ENCODE results near the gene AHI1.

AHI1 gene

GRCh38 chr6:135306740-135307420 is 190.7 kb downstream of the AHI1 start:
- Histone ChIP-seq H3K4me1 (ENCODE audit: insufficient read depth, low read length) (peaks cover 35% of the 10 kb centered on the region), H3K79me2 (ENCODE audit: insufficient read depth, low read length) (no peaks in the 10 kb centered on the region), H2AFZ (ENCODE audit: low read depth, low read length) (no peak overlapping the region), H3K4me2 (ENCODE audit: insufficient read depth, low read length) (no peak overlapping the region), H3K27me3 (ENCODE audit: insufficient read depth, low read length, poor library complexity) (no peaks in the 10 kb centered on the region), H3K27ac (ENCODE audit: low read length) (peak overlapping the region; percentile 34), H4K20me1 (ENCODE audit: insufficient read depth, low read length) (no peaks in the 10 kb centered on the region), H3K4me3 (ENCODE audit: low read depth in 1 of 2, low read length in 2 of 2) (no peak overlapping the region), H3K36me3 (ENCODE audit: insufficient read depth, low read length) (no peaks in the 10 kb centered on the region), H3K9me3 (ENCODE audit: insufficient read depth, low read length, severe bottlenecking) (no peaks in the 10 kb centered on the region), H3K9ac (ENCODE audit: low read depth, low read length) (no peak overlapping the region)
- ATAC-seq (ENCODE audit: insufficient read depth, low read depth) (peak; percentile 60), DNase-seq (peak; percentile 24)
- TF ChIP-seq, protein P1, sequence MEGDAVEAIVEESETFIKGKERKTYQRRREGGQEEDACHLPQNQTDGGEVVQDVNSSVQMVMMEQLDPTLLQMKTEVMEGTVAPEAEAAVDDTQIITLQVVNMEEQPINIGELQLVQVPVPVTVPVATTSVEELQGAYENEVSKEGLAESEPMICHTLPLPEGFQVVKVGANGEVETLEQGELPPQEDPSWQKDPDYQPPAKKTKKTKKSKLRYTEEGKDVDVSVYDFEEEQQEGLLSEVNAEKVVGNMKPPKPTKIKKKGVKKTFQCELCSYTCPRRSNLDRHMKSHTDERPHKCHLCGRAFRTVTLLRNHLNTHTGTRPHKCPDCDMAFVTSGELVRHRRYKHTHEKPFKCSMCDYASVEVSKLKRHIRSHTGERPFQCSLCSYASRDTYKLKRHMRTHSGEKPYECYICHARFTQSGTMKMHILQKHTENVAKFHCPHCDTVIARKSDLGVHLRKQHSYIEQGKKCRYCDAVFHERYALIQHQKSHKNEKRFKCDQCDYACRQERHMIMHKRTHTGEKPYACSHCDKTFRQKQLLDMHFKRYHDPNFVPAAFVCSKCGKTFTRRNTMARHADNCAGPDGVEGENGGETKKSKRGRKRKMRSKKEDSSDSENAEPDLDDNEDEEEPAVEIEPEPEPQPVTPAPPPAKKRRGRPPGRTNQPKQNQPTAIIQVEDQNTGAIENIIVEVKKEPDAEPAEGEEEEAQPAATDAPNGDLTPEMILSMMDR (IDR thresholded peaks at IDR 0.05; ENCODE audit: borderline replicate concordance, extremely low read depth, low read length, poor library complexity, severe bottlenecking): no peak
- no peak for TF ChIP-seq EZH2 (IDR thresholded peaks at IDR 0.05; ENCODE audit: borderline replicate concordance, low read depth, low read length, severe bottlenecking)

DNA sequence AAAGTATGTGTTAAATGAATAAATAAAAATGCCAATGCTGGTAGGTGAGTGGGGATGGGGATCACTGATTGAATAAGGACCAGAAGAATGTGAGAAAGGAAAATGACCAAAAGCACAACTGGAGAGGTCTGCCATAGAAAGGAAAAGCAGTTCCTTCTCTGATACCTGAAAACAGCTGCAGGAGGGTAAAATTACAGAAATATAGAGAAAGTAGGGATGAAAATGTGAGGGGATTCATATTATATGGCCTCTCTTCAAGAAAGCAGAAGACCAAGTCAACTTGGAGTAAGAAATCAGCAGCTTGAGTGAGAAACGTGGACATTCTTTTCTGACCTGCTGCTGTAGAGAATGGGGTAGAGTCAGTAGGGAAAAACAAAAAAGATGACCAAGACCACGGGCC is 191.4 kb downstream of the AHI1 start:
- no peaks in the 10 kb centered on the region for H3K36me3 ChIP-seq (ENCODE audit: insufficient read depth, low read length)
- peak overlapping the region; percentile 34 for H3K27ac ChIP-seq (ENCODE audit: low read length)
- no peaks in the 10 kb centered on the region for H3K27me3 ChIP-seq (ENCODE audit: insufficient read depth, low read length, poor library complexity)
- ATAC-seq (ENCODE audit: insufficient read depth, low read depth) (peak; percentile 16; the same call in 1 of the 3 replicates), DNase-seq (no peak)
- no peak overlapping the region for H2AFZ ChIP-seq (ENCODE audit: low read depth, low read length)
- H3K4me1 ChIP-seq (ENCODE audit: insufficient read depth, low read length): peaks cover 35% of the 10 kb centered on the region
- H3K4me2 ChIP-seq (ENCODE audit: insufficient read depth, low read length): no peak overlapping the region
- no peak for TF ChIP-seq EZH2 (IDR thresholded peaks at IDR 0.05; ENCODE audit: borderline replicate concordance, low read depth, low read length, severe bottlenecking)
- TF ChIP-seq, protein P1 (IDR thresholded peaks at IDR 0.05; ENCODE audit: borderline replicate concordance, extremely low read depth, low read length, poor library complexity, severe bottlenecking): no peak
- no peak overlapping the region for H3K4me3 ChIP-seq (ENCODE audit: low read depth in 1 of 2, low read length in 2 of 2)
- H4K20me1 ChIP-seq (ENCODE audit: insufficient read depth, low read length): no peaks in the 10 kb centered on the region
- no peak overlapping the region for H3K9ac ChIP-seq (ENCODE audit: low read depth, low read length)
- no peaks in the 10 kb centered on the region for H3K9me3 ChIP-seq (ENCODE audit: insufficient read depth, low read length, severe bottlenecking)
- no peaks in the 10 kb centered on the region for H3K79me2 ChIP-seq (ENCODE audit: insufficient read depth, low read length)

DNA sequence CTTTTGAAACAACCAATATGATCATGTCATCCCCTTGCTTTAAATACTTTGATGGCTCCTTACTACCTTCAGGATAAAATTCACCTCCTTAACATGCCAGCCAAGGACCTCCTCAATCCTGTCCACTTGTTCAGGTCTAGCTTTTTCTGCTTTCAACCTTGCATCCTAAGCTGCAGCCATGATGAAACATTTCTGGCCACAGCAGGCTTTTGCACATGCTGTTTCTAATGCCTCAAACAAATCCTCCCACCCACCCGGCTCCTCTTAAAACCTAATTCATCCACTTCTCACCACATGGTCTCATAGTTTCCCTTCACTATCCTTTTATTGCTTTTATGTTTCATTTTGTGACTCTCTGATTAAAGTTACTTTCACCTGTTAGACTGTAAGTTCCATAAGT is 191.9 kb downstream of the AHI1 start:
- H3K4me2 ChIP-seq (ENCODE audit: insufficient read depth, low read length): no peak overlapping the region
- no peaks in the 10 kb centered on the region for H3K36me3 ChIP-seq (ENCODE audit: insufficient read depth, low read length)
- no peak overlapping the region; the same call in 1 of the 2 replicates for H3K27ac ChIP-seq (ENCODE audit: low read length)
- H2AFZ ChIP-seq (ENCODE audit: low read depth, low read length): no peak overlapping the region
- H3K9me3 ChIP-seq (ENCODE audit: insufficient read depth, low read length, severe bottlenecking): no peaks in the 10 kb centered on the region
- H3K4me3 ChIP-seq (ENCODE audit: low read depth in 1 of 2, low read length in 2 of 2): no peak overlapping the region
- DNase-seq: no peak
- ATAC-seq (ENCODE audit: insufficient read depth, low read depth): peak; percentile 45; the same call in 2 of the 3 replicates
- H3K79me2 ChIP-seq (ENCODE audit: insufficient read depth, low read length): no peaks in the 10 kb centered on the region
- H3K27me3 ChIP-seq (ENCODE audit: insufficient read depth, low read length, poor library complexity): no peaks in the 10 kb centered on the region
- H3K9ac ChIP-seq (ENCODE audit: low read depth, low read length): no peak overlapping the region
- no peaks in the 10 kb centered on the region for H4K20me1 ChIP-seq (ENCODE audit: insufficient read depth, low read length)
- TF ChIP-seq, protein P1 (IDR thresholded peaks at IDR 0.05; ENCODE audit: borderline replicate concordance, extremely low read depth, low read length, poor library complexity, severe bottlenecking): no peak
- TF ChIP-seq EZH2 (IDR thresholded peaks at IDR 0.05; ENCODE audit: borderline replicate concordance, low read depth, low read length, severe bottlenecking): no peak
- H3K4me1 ChIP-seq (ENCODE audit: insufficient read depth, low read length): peaks cover 38% of the 10 kb centered on the region
